ENCODE results near the gene ACKR2. TPM values are rescaled to one million over a fixed set of nuclear protein-coding genes. Genes with fewer than 3 reads are reported as not detected.

The ACKR2 gene
- total RNA-seq, 1 experiment from 2014 or later: 0.28 TPM

- no peak for ATAC-seq
- DNase-seq (ENCODE audit: low spot score): no peak
- no peak for TF ChIP-seq IRF2 (CRISPR knock-in tag; IDR thresholded peaks at IDR 0.05; ENCODE audit: borderline replicate concordance, low read depth)
- no peak for TF ChIP-seq ZNF263 (CRISPR knock-in tag; IDR thresholded peaks at IDR 0.05; ENCODE audit: low read depth)
- no peak for TF ChIP-seq AR (CRISPR knock-in tag; IDR thresholded peaks at IDR 0.05)
- TF ChIP-seq CDX4 (CRISPR knock-in tag; IDR thresholded peaks at IDR 0.05; ENCODE audit: borderline replicate concordance): no peak
- no peak for TF ChIP-seq ZBTB43 (CRISPR knock-in tag; IDR thresholded peaks at IDR 0.05)
- TF ChIP-seq PRDM15 (CRISPR knock-in tag; IDR thresholded peaks at IDR 0.05): no peak
- TF ChIP-seq SP1 (CRISPR knock-in tag; conservative IDR thresholded peaks at IDR 0.05): no peak
- TF ChIP-seq ZNF121 (CRISPR knock-in tag; IDR thresholded peaks at IDR 0.05): no peak
- TF ChIP-seq USF1 (CRISPR knock-in tag; IDR thresholded peaks at IDR 0.05): no peak
- TF ChIP-seq GRHL2 (CRISPR knock-in tag; IDR thresholded peaks at IDR 0.05; ENCODE audit: insufficient replicate concordance, severe bottlenecking): no peak
- TF ChIP-seq GABPB1 (CRISPR knock-in tag; IDR thresholded peaks at IDR 0.05): no peak
- TF ChIP-seq FOXP1 (CRISPR knock-in tag; IDR thresholded peaks at IDR 0.05; ENCODE audit: borderline replicate concordance): no peak
- no peak for TF ChIP-seq SMAD3 (CRISPR knock-in tag; IDR thresholded peaks at IDR 0.05; ENCODE audit: borderline replicate concordance)
- no peak for TF ChIP-seq MYBL2 (CRISPR knock-in tag; IDR thresholded peaks at IDR 0.05)
- no peak overlapping the region for H3K4me3 Mint-ChIP-seq
- H3K27me3 Mint-ChIP-seq (ENCODE audit: low read depth): no peaks in the 10 kb centered on the region
- POLR2A ChIA-PET: no interaction called here
- H3K9me3 Mint-ChIP-seq: peaks cover 3% of the 10 kb centered on the region; the same call in 1 of the 2 replicates
- H3K36me3 Mint-ChIP-seq: no peaks in the 10 kb centered on the region
- CTCF ChIA-PET: interaction anchor here (1.1 to 2.0 kb wide), 2 partner anchors 13 to 22 kb away, joined by 5 to 8 read pairs; no protein-coding TSS in a partner anchor
- peaks cover 4% of the 10 kb centered on the region for H3K4me1 Mint-ChIP-seq
- no peak overlapping the region for H3K27ac Mint-ChIP-seq
These were observed 43.2 kb downstream of the ACKR2 start for GRCh38 chr3:42852441-42852840.

- Mint-ChIP-seq H3K27me3 (ENCODE audit: low read depth) (no peaks in the 10 kb centered on the region), H3K9me3 (peaks cover 3% of the 10 kb centered on the region), H3K27ac (no peak overlapping the region), H3K4me3 (no peak overlapping the region), H3K36me3 (no peaks in the 10 kb centered on the region), H3K4me1 (peaks cover 3% of the 10 kb centered on the region; the same call in 1 of the 2 replicates)
- TF ChIP-seq CREB1 (CRISPR knock-in tag; IDR thresholded peaks at IDR 0.05) (no peak), ZNF138 (CRISPR knock-in tag; conservative IDR thresholded peaks at IDR 0.05) (no peak), TEAD4 (CRISPR knock-in tag; IDR thresholded peaks at IDR 0.05) (no peak), CTCF (IDR thresholded peaks at IDR 0.05) (no peak), AFF4 (CRISPR knock-in tag; IDR thresholded peaks at IDR 0.05; ENCODE audit: borderline replicate concordance) (no peak), SMAD3 (CRISPR knock-in tag; IDR thresholded peaks at IDR 0.05; ENCODE audit: borderline replicate concordance) (no peak), MYBL2 (CRISPR knock-in tag; IDR thresholded peaks at IDR 0.05) (no peak), GABPB1 (CRISPR knock-in tag; IDR thresholded peaks at IDR 0.05) (no peak), SOX15 (CRISPR knock-in tag; IDR thresholded peaks at IDR 0.05) (no peak), NFATC4 (CRISPR knock-in tag; IDR thresholded peaks at IDR 0.05) (no peak)
- ChIA-PET CTCF (interaction anchor here (1.1 kb wide), 1 partner anchor 28 kb away, joined by 3 read pairs; no protein-coding TSS in a partner anchor), POLR2A (no interaction called here)
- ATAC-seq (no peak), DNase-seq (ENCODE audit: low spot score) (no peak)
These were observed 43.8 kb downstream of the ACKR2 start for GRCh38 chr3:42853056-42853455.
